Prostate gland (tissue), 2 donors: ENCODE measurements around the gene CHSY1. TPM values are rescaled to one million over a fixed set of nuclear protein-coding genes. Genes with fewer than 3 reads are reported as not detected.

ENCODE experiments used
- DNase-seq: peaks from one replicate; pipeline ENCODE4 v3.0.0-alpha.2; 2019; ENCODE audit warnings: low spot score
- H3K27ac ChIP-seq, 2 donors: fragments of 200-600 bp; sonication (generic); 2 replicates each; pipeline ENCODE4 v1.5.1; 2017 to 2019
- H3K27me3 ChIP-seq: fragments of 200-600 bp; sonication (generic); replicated peaks from 2 replicates; pipeline ENCODE4 v1.5.1; 2019; ENCODE audit not compliant: insufficient read depth
- H3K36me3 ChIP-seq, 2 donors: fragments of 200-600 bp; sonication (generic); 1 replicate in 1 of 2; 2 replicates in 1 of 2; pipeline versions ENCODE4 v1.5.1 to v1.8.1; 2017 to 2019
- H3K4me1 ChIP-seq: fragments of 200-600 bp; sonication (generic); replicated peaks from 2 replicates; pipeline ENCODE4 v1.5.1; 2019
- H3K4me3 ChIP-seq, 2 donors: fragments of 200-600 bp; sonication (generic); 2 replicates each; pipeline ENCODE4 v1.5.1; 2017 to 2019
- H3K9me3 ChIP-seq: fragments of 200-600 bp; sonication (generic); 2 replicates; pipeline ENCODE4 v1.5.1; 2017
- CTCF ChIP-seq, 4 experiments: fragments of 200-600 bp in 2 of 4; fragments of 450-650 bp in 2 of 4; sonication (generic) in 2 of 4; IDR thresholded peaks; 1 replicate in 3 of 4; 2 replicates in 1 of 4; pipeline ENCODE4 v1.5.1; 2016 to 2019; ENCODE audit warnings: antibody characterized with exemption in 4 of 4, mild to moderate bottlenecking in 2 of 4, moderate library complexity in 2 of 4
- POLR2A ChIP-seq: fragments of 450-650 bp; IDR thresholded peaks from one replicate; pipeline ENCODE4 v1.6.1; 2016; ENCODE audit warnings: antibody characterized with exemption, mild to moderate bottlenecking
- POLR2AphosphoS5 ChIP-seq: sonication (generic); formaldehyde crosslinking; IDR thresholded peaks from one replicate; pipeline ENCODE4 v1.6.1; 2017; ENCODE audit warnings: antibody characterized with exemption
- WGBS: methylation state at CpG from one replicate; pipeline ENCODE4 v1.1.5; 2018; 5-methylcytosine and 5-hydroxymethylcytosine counted together
- intact Hi-C: fragments of 100-400 bp; cut with DNase I; formaldehyde crosslinking; loops from one replicate; pipeline ENCODE4 v1.14.2; 2022
- total RNA-seq, 2 donors: library from RNA; depleted of rRNA; stranded (reverse); fragments of >200 nt; gene quantifications; one replicate each; pipeline ENCODE4 v1.1.0, GENCODE V29; 2016

The CHSY1 gene
- total RNA-seq, 2 donors from 2014 or later, result 30.4 to 46.4 TPM

- no peaks in the 10 kb centered on the region for H3K9me3 ChIP-seq
- intact Hi-C loops, result no loop called here
- H3K36me3 ChIP-seq, result no peaks in the 10 kb centered on the region
- no peak overlapping the region for H3K4me3 ChIP-seq
- H3K4me1 ChIP-seq, result peaks cover 26% of the 10 kb centered on the region
- no peak for TF ChIP-seq POLR2AphosphoS5
- TF ChIP-seq CTCF (IDR thresholded peaks at IDR 0.05), result no peak
- TF ChIP-seq POLR2A, result no peak
- DNase-seq, result no peak
- peak overlapping the region; percentile 67 to 75 for H3K27ac ChIP-seq
- 60% methylated on average over 10 of the region's 10 CpGs for WGBS
- no peaks in the 10 kb centered on the region for H3K27me3 ChIP-seq
These were observed 57.9 kb downstream of the CHSY1 start for GRCh38 chr15:101193806-101194545.

GRCh38 chr15:101193120-101193644 is 58.7 kb downstream of the CHSY1 start:
- Histone ChIP-seq H3K27ac (peak overlapping the region; percentile 67 to 75), H3K4me3 (no peak overlapping the region), H3K36me3 (no peaks in the 10 kb centered on the region), H3K27me3 (no peaks in the 10 kb centered on the region), H3K9me3 (no peaks in the 10 kb centered on the region), H3K4me1 (peaks cover 28% of the 10 kb centered on the region)
- intact Hi-C loops, result no loop called here
- peak; percentile 56 for TF ChIP-seq POLR2AphosphoS5
- TF ChIP-seq CTCF (IDR thresholded peaks at IDR 0.05), result no peak
- no peak for TF ChIP-seq POLR2A
- WGBS, result 28% methylated on average over 17 of the region's 17 CpGs
- peak; percentile 73 for DNase-seq

GRCh38 chr15:101192081-101192480 is 59.8 kb downstream of the CHSY1 start:
- H3K9me3 ChIP-seq, result no peaks in the 10 kb centered on the region
- 51% methylated on average over 3 of the region's 3 CpGs for WGBS
- H3K4me3 ChIP-seq, result no peak overlapping the region
- TF ChIP-seq POLR2AphosphoS5 (peak; percentile 7), POLR2A (no peak)
- H3K4me1 ChIP-seq, result peaks cover 29% of the 10 kb centered on the region
- intact Hi-C loops, result no loop called here
- DNase-seq, result no peak
- H3K36me3 ChIP-seq, result no peaks in the 10 kb centered on the region
- H3K27me3 ChIP-seq, result no peaks in the 10 kb centered on the region
- H3K27ac ChIP-seq, result peak overlapping the region; percentile 67 to 75

GRCh38 chr15:101191242-101191641 is 60.6 kb downstream of the CHSY1 start:
- 58% methylated on average over 3 of the region's 3 CpGs for WGBS
- H3K4me1 ChIP-seq, result peaks cover 29% of the 10 kb centered on the region

More at GRCh38 chr15:101191242-101191641, 60.6 kb downstream of the CHSY1 start:
- no peak for DNase-seq
- TF ChIP-seq CTCF (IDR thresholded peaks at IDR 0.05) (no peak), POLR2AphosphoS5 (no peak), POLR2A (no peak)
- intact Hi-C loops, result no loop called here
- Histone ChIP-seq H3K36me3 (no peaks in the 10 kb centered on the region), H3K9me3 (no peaks in the 10 kb centered on the region), H3K4me3 (no peak overlapping the region), H3K27me3 (no peaks in the 10 kb centered on the region), H3K27ac (peak overlapping the region in 1 of 2 donors; percentile 75)
